ENCODE measurements around the gene ZMYND10.

The ZMYND10 gene

GRCh38 chr3:50370594-50370993, 25.1 kb upstream of the ZMYND10 start:
- no peak for DNase-seq

GRCh38 chr3:50369012-50369670, 23.6 kb upstream of the ZMYND10 start:
- no peak for DNase-seq

- DNase-seq = no peak
These were observed 20.3 kb upstream of the ZMYND10 start for GRCh38 chr3:50365842-50366220.

- no peak for DNase-seq
These were observed 19.7 kb upstream of the ZMYND10 start for GRCh38 chr3:50365080-50365841.

GRCh38 chr3:50364573-50365079, 19.1 kb upstream of the ZMYND10 start:
- no peak for DNase-seq

- DNase-seq = no peak
These were observed 14.2 kb upstream of the ZMYND10 start for GRCh38 chr3:50359760-50360110.

- DNase-seq = peak; percentile 95
These were observed 13.6 kb upstream of the ZMYND10 start, which contains the start of gene TMEM115 for GRCh38 chr3:50358911-50359759. Gene TMEM115, minus strand, starts transcription at chr3:50359521. Its CDS starts 458 bp downstream, at chr3:50359063.

- no peak for DNase-seq
These were observed 12.9 kb upstream of the ZMYND10 start for GRCh38 chr3:50358355-50358910.

- DNase-seq = no peak
These were observed 11.9 kb upstream of the ZMYND10 start for GRCh38 chr3:50357481-50357880.

GRCh38 chr3:50356553-50356952, 11.0 kb upstream of the ZMYND10 start:
- no peak for DNase-seq

GRCh38 chr3:50355829-50356552, 10.5 kb upstream of the ZMYND10 start:
- DNase-seq = no peak

- no peak for DNase-seq
These were observed 9.3 kb upstream of the ZMYND10 start for GRCh38 chr3:50354850-50355249.

GRCh38 chr3:50354186-50354764, 8.7 kb upstream of the ZMYND10 start:
- no peak for DNase-seq

- DNase-seq = no peak
These were observed 7.9 kb upstream of the ZMYND10 start for GRCh38 chr3:50353245-50354004.

- DNase-seq = no peak
These were observed 7.2 kb upstream of the ZMYND10 start for GRCh38 chr3:50352781-50353180.

GRCh38 chr3:50351323-50351697, 5.8 kb upstream of the ZMYND10 start:
- DNase-seq = no peak

GRCh38 chr3:50350527-50351322, 5.2 kb upstream of the ZMYND10 start, which contains the start of the genes CYB561D2 and NPRL2:
Gene CYB561D2, plus strand, starts transcription at chr3:50350862. Its CDS starts 572 bp downstream, at chr3:50351434.
Gene NPRL2, minus strand, starts transcription at chr3:50350775. Its CDS starts 123 bp downstream, at chr3:50350652.
- DNase-seq = peak; percentile 90

GRCh38 chr3:50350213-50350526, 4.6 kb upstream of the ZMYND10 start:
- no peak for DNase-seq

GRCh38 chr3:50347187-50347813, 1.8 kb upstream of the ZMYND10 start:
- DNase-seq = peak; percentile 50

- no peak for DNase-seq
These were observed 524 bp downstream of the ZMYND10 start for GRCh38 chr3:50345008-50345407.
